HG03280 (cell line): ENCODE results near the gene PPL.

Experiments used
- ATAC-seq: cut with Tn5 transposase; IDR thresholded peaks from one replicate; pipeline ENCODE4 v1.9.1; 2021; ENCODE audit warnings: mild to moderate bottlenecking, moderate library complexity; ENCODE audit not compliant: unreplicated experiment

Gene PPL

GRCh38 chr16:4839942-4840341, 97.0 kb downstream of the PPL start:
- no peak for ATAC-seq

- ATAC-seq, result no peak
These were observed 99.0 kb downstream of the PPL start for GRCh38 chr16:4837733-4838501.

- ATAC-seq, result no peak
These were observed 100.2 kb downstream of the PPL start for GRCh38 chr16:4836727-4837126.

GRCh38 chr16:4833584-4833983, 103.4 kb downstream of the PPL start:
- ATAC-seq, result no peak

- no peak for ATAC-seq
These were observed 104.1 kb downstream of the PPL start for GRCh38 chr16:4832698-4833343.
